GM12873 (cell line): ENCODE measurements around the gene RPRML.

Experiments used
- TF ChIP-seq, protein P1 (sequence below): IDR thresholded peaks from 2 replicates; pipeline ENCODE4 v1.5.1; 2012; ENCODE audit warnings: low read depth, mild to moderate bottlenecking, moderate library complexity, low read length, control low read depth; ENCODE audit not compliant: insufficient read depth; ENCODE audit errors: missing control alignments

RPRML gene

DNA sequence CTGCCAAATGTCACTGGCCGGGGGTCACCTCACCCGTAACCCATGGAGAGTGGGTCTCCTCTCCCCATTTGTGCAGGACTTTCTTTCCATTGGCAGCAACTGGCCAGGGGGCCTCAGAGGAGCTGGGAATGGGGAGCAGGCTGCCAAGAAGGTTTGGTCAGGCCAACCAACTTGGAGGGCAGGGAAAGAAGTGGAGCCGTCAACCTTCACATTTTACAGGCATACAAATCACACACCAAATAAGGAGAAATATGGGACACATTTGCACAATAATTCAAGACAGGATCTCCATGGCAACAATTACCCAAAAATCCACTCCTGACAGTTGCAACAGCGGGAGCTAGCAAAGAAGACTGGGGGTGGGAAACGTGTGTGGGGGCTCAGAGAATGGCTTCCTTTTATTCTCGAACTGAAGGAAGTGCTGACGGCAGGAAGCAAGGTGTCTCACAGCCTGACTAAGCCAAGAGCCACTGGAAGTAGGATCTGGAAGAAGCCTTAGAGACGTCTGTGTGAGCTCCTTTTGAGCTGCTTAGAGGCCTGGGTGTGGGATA is 20.9 kb downstream of the RPRML start:
- TF ChIP-seq, protein P1, sequence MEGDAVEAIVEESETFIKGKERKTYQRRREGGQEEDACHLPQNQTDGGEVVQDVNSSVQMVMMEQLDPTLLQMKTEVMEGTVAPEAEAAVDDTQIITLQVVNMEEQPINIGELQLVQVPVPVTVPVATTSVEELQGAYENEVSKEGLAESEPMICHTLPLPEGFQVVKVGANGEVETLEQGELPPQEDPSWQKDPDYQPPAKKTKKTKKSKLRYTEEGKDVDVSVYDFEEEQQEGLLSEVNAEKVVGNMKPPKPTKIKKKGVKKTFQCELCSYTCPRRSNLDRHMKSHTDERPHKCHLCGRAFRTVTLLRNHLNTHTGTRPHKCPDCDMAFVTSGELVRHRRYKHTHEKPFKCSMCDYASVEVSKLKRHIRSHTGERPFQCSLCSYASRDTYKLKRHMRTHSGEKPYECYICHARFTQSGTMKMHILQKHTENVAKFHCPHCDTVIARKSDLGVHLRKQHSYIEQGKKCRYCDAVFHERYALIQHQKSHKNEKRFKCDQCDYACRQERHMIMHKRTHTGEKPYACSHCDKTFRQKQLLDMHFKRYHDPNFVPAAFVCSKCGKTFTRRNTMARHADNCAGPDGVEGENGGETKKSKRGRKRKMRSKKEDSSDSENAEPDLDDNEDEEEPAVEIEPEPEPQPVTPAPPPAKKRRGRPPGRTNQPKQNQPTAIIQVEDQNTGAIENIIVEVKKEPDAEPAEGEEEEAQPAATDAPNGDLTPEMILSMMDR, result no peak

DNA sequence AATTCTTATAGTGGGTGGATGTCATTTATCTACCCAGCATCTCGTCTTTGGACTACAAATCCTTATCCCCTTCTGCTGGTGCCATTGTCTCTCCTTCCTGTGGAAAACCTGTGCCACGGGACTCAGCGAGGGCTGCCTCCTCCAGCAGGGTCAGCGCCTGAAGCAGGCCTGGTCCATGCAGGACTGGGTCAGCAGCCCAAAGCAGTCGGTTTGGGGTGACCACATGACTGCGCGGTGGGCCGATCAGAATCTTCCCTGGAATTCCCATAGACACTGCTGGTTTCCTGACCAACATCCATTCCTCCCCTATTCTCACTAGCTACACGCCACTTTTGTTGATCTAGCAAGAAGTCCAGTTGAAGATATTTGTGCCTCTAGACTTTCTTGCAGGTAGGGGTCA is 26.9 kb downstream of the RPRML start:
- TF ChIP-seq, protein P1, result no peak

DNA sequence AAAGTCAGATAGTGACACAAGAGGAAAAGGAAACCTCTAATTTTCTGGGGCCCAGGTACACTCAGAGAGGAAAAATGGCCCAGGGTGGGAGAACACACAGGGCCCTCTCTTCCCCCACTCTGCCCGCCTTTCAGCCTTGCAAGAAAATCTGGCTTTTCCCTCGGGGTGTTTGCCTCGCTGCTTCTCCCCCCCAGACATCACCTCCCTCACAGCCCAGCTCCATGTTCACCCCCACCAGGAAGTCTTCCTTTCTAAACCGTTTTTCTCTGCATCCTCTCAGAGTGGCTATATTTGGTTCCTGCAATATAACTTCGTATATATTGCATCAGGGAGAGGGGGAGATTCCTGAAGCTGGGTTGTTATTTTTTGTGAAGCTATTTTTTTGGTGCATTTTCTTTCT is 27.3 kb downstream of the RPRML start:
- TF ChIP-seq, protein P1, result no peak

DNA sequence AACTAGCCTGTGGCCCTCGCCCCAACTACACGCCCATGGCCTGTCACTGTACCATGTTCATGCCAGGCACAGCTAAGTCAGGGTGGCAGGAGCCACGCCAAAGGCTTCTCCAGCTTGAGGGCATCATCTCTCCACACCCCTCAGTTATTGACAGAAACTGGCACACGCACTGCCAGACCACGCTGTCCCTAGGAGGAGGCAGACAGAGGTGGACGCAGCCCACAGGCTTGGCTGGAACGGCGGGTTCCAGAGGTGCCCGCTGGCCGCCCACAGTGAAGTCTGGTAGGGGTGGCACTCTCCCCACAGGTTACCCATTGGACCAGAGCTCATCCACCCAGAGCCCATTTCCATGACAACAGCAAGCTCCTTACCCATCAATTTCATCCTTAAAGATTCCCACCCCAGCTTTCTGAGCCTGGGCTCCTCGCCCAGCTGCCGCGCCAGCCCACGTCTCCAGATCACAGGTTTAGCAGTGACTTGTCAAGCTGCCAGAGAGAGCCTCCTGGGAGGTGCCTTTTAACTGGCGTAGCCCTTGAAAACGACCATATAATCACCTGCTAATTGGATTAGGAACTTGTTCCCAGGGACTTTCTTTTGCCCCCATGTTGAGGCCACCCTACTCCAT is 27.9 kb downstream of the RPRML start:
- TF ChIP-seq, protein P1, result no peak

DNA sequence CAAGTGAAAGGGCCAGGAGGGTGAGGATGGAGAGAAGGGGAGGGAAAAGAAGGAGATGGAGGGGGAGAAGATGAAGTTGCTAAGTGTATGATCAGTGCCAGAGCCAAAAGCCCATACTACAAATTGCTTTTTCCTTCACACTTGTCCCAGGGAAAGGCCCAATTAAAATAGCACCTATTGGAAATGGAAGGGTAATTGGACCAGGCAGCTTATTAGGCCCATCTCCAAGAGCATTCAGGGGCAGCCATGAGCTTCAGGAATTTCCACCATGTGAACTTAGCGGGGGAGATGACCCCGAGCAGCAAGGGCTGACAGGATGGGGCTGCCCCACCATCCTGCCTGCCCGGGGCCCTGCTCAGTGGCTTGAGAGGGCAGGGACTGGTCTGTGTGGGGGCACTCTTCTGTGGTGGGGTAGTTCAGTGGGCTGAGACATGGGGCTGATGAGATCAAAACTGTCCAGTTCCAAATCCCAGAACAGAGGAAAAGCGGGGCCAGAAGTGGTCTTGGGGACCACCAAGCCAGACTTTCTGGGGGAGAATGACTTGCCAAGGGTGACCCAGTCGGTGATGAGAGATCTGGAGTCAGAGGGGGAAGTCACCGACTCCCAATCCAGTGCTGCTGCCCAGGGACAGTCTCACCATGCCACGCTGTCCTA is 28.6 kb downstream of the RPRML start:
- TF ChIP-seq, protein P1, result no peak

DNA sequence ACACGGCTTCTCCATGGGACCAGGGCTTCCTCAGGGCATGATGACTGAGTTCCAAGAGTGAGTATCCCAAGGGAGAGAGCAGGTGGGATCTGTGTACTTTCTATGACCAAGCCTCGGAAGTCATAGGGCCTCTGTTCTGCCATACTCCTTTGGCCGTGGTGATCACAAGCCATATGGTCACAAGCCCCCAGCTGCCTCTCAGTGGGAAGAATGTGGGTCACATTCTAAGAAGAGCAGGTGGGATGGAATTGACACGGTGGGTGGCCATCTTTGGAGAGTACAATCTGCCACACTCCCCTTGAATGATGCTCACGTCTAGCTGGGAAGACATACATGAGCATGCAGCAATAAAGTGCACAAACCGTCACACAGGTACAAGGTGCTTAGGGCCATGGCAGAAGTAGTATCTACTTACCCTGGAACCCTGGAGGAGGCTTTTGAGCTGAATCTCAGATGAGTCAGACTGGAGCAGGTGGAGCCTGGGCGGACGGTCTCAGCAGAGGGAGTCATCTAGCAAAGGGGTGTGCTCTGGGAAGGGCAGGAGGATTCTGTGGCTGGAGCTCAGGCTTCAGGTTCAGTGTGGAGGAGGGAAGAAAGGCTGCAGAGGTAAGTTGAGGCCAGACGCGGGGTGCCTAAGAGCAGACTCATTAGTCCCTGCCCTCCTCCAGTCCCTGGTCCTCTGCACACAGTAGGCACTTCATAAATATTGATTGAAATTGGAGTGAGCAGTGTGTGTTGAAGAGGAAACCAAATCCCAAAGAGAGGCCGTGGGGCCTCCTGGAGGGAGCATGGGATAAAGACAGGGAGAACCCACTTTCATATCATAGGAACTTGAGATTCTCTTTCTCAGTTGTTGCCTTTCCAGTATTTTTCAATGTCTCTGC is 29.5 kb downstream of the RPRML start:
- TF ChIP-seq, protein P1, result no peak

DNA sequence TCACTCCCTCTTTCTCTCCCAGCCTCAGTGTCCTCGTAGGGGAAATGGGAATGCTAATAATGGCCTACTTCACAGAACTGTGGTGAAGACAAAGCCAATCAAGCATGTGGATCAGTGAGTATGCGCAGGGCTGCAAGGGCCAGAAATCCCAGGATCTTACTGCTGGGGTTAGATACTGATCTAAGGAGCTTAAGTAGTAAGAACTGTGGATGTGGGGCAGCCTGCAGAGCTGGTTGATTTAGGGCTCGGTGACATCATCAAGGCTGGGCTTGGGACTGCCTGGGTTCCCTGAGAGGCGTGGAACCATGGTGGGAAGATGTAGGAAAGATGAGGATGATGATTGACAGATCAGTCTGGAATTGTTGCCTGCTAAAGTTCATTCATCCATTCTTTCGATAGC is 30.5 kb downstream of the RPRML start:
- TF ChIP-seq, protein P1, result no peak
